ENCODE data around the gene SLC2A13.

GRCh38 chr12:39956725-39957124, 149.2 kb downstream of the SLC2A13 start:
- TF ChIP-seq CTCF (conservative IDR thresholded peaks at IDR 0.05 in 1 of 2, IDR thresholded peaks at IDR 0.05 in 1 of 2; ENCODE audit: extremely low read depth in 1 of 2, insufficient read depth in 1 of 2, low read depth in 1 of 2, low read length in 2 of 2) (no peak), EZH2 (IDR thresholded peaks at IDR 0.05; ENCODE audit: borderline replicate concordance, low read length) (no peak)

Data from mammary epithelial cell (primary cell).